Suprapubic skin (tissue), 4 donors: ENCODE data around the gene GPAM.

Experiments used
- EP300 ChIP-seq: sonication (generic); formaldehyde crosslinking; IDR thresholded peaks from one replicate; pipeline ENCODE4 v1.6.1; 2017; ENCODE audit warnings: antibody characterized with exemption
- POLR2A ChIP-seq, 2 donors: fragments of 450-650 bp; IDR thresholded peaks; one replicate each; pipeline ENCODE4 v1.6.1; 2017; ENCODE audit warnings: antibody characterized with exemption in 2 of 2, mild to moderate bottlenecking in 2 of 2, moderate library complexity in 2 of 2
- POLR2AphosphoS5 ChIP-seq, 3 donors: sonication (generic); formaldehyde crosslinking; IDR thresholded peaks; one replicate each; pipeline ENCODE4 v1.6.1; 2017; ENCODE audit warnings: antibody characterized with exemption in 3 of 3
- TF ChIP-seq, protein P1 (sequence below), 2 donors: fragments of 200-600 bp in 1 of 2; fragments of 450-650 bp in 1 of 2; sonication (generic) in 1 of 2; IDR thresholded peaks; one replicate each; pipeline ENCODE4 v1.5.1; 2016 to 2019; ENCODE audit warnings: antibody characterized with exemption in 2 of 2, mild to moderate bottlenecking in 1 of 2, moderate library complexity in 1 of 2

DNA sequence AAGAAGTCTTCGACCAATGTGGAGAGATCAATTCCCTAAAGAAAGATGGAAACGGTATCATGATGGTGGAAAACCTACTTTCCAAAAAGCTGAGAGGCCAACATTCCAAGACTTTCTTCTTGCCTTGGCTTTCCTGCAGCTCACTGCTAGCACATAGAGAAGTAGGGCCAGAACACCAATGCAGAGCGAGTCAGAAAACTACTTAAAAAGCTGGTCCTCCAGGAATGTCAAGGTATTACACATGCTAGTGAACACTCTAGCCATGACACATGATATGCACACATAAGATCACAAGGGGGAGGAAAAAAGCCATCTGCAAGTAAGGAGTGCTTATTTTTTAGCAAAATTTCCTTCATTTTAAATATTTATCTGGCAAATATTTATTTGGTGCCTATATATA, 22.7 kb downstream of the GPAM start:
- no peak for TF ChIP-seq EP300
- TF ChIP-seq, protein P1, sequence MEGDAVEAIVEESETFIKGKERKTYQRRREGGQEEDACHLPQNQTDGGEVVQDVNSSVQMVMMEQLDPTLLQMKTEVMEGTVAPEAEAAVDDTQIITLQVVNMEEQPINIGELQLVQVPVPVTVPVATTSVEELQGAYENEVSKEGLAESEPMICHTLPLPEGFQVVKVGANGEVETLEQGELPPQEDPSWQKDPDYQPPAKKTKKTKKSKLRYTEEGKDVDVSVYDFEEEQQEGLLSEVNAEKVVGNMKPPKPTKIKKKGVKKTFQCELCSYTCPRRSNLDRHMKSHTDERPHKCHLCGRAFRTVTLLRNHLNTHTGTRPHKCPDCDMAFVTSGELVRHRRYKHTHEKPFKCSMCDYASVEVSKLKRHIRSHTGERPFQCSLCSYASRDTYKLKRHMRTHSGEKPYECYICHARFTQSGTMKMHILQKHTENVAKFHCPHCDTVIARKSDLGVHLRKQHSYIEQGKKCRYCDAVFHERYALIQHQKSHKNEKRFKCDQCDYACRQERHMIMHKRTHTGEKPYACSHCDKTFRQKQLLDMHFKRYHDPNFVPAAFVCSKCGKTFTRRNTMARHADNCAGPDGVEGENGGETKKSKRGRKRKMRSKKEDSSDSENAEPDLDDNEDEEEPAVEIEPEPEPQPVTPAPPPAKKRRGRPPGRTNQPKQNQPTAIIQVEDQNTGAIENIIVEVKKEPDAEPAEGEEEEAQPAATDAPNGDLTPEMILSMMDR (IDR thresholded peaks at IDR 0.05), result no peak
- no peak for TF ChIP-seq POLR2AphosphoS5 (IDR thresholded peaks at IDR 0.05)
- TF ChIP-seq POLR2A (IDR thresholded peaks at IDR 0.05), result no peak
